Thyroid gland (tissue), 4 donors: ENCODE data around the gene SLC9A1. TPM values are rescaled to one million over a fixed set of nuclear protein-coding genes. Genes with fewer than 3 reads are reported as not detected.

ENCODE experiments used
- DNase-seq, 2 donors: peaks; one replicate each; pipeline ENCODE4 v3.0.0-alpha.2; 2019
- H3K27ac ChIP-seq, 3 donors: fragments of 200-600 bp; sonication (generic); 1 replicate in 2 of 3; 2 replicates in 1 of 3; pipeline ENCODE4 v1.5.1; 2016 to 2019; ENCODE audit warnings: mild to moderate bottlenecking in 1 of 3, moderate library complexity in 1 of 3
- H3K27me3 ChIP-seq: fragments of 200-600 bp; sonication (generic); one replicate; pipeline ENCODE4 v1.5.1; 2019
- H3K36me3 ChIP-seq, 2 donors: fragments of 200-600 bp; sonication (generic); one replicate each; pipeline ENCODE4 v1.5.1; 2016 to 2019
- H3K4me1 ChIP-seq, 2 donors: fragments of 200-600 bp; sonication (generic); one replicate each; pipeline ENCODE4 v1.5.1; 2017 to 2019
- H3K4me3 ChIP-seq, 3 donors: fragments of 200-600 bp; sonication (generic); replicated peaks in 1 of 3; 1 replicate in 2 of 3; 2 replicates in 1 of 3; pipeline ENCODE4 v1.5.1; 2016; ENCODE audit warnings: mild to moderate bottlenecking in 1 of 3
- H3K9me3 ChIP-seq: fragments of 200-600 bp; sonication (generic); one replicate; pipeline ENCODE4 v1.5.1; 2017
- POLR2A ChIP-seq, 2 donors: fragments of 450-650 bp; IDR thresholded peaks; one replicate each; pipeline ENCODE4 v1.6.1; 2017; ENCODE audit warnings: antibody characterized with exemption in 2 of 2, mild to moderate bottlenecking in 2 of 2, moderate library complexity in 1 of 2
- WGBS, 2 donors: methylation state at CpG; one replicate each; pipeline ENCODE4 v1.1.5; 2017; 5-methylcytosine and 5-hydroxymethylcytosine counted together
- intact Hi-C: fragments of 100-400 bp; cut with DNase I; formaldehyde crosslinking; loops from one replicate; pipeline ENCODE4 v1.15.1; 2023
- total RNA-seq, 4 donors: library from RNA; depleted of rRNA; stranded (reverse); fragments of >200 nt; gene quantifications; one replicate each; pipeline ENCODE4 v1.2.3, GENCODE V29; 2016
- TF ChIP-seq, protein P1 (sequence below), 6 experiments: fragments of 200-600 bp in 3 of 6; fragments of 450-650 bp in 3 of 6; sonication (generic) in 3 of 6; IDR thresholded peaks; one replicate each; pipeline ENCODE4 v1.5.1; 2016 to 2019; ENCODE audit warnings: antibody characterized with exemption in 6 of 6, mild to moderate bottlenecking in 2 of 6, inconsistent platforms in 1 of 6, moderate library complexity in 1 of 6

SLC9A1 gene
- total RNA-seq, 4 donors from 2014 or later = 13.3 to 26.1 (median 19.9) TPM

DNA sequence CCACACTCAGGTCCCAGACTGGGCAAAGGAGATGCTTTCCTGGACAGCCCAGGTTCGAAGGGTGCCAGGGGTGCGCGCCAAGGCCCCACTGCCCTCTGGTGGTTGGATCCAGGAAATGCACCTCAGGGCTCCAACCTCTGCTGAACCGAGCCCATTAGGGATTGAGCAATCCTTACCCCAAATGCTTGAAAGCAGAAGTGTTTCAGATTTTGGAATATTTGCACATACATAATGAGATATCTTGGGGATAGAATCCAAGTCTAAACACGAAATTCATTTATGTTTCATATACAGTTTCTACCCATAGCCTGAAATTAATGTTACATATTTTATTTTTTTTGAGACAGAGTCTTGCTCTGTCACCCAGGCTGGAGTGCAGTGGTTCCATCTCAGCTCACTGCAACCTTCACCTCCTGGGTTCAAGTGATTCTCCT lies 57.4 kb downstream of the SLC9A1 start:
- WGBS, 2 donors = 0% methylated on average over 5 of the region's 5 CpGs
- H3K27me3 ChIP-seq = no peaks in the 10 kb centered on the region
- H3K27ac ChIP-seq = no peak overlapping the region
- peak; percentile 73 to 77 for DNase-seq
- no peak overlapping the region for H3K4me3 ChIP-seq
- TF ChIP-seq POLR2A (IDR thresholded peaks at IDR 0.05) = no peak
- TF ChIP-seq, protein P1, sequence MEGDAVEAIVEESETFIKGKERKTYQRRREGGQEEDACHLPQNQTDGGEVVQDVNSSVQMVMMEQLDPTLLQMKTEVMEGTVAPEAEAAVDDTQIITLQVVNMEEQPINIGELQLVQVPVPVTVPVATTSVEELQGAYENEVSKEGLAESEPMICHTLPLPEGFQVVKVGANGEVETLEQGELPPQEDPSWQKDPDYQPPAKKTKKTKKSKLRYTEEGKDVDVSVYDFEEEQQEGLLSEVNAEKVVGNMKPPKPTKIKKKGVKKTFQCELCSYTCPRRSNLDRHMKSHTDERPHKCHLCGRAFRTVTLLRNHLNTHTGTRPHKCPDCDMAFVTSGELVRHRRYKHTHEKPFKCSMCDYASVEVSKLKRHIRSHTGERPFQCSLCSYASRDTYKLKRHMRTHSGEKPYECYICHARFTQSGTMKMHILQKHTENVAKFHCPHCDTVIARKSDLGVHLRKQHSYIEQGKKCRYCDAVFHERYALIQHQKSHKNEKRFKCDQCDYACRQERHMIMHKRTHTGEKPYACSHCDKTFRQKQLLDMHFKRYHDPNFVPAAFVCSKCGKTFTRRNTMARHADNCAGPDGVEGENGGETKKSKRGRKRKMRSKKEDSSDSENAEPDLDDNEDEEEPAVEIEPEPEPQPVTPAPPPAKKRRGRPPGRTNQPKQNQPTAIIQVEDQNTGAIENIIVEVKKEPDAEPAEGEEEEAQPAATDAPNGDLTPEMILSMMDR (IDR thresholded peaks at IDR 0.05) = peak; percentile 86 to 98 (median 94)
- no peaks in the 10 kb centered on the region for H3K9me3 ChIP-seq
- H3K4me1 ChIP-seq = peaks cover 5 to 21% of the 10 kb centered on the region in 2 donors
- H3K36me3 ChIP-seq = no peaks in the 10 kb centered on the region
- intact Hi-C loops = loop anchor here (2.0 to 5.0 kb wide), 2 partner anchors 53 to 100 kb away; no protein-coding TSS in a partner anchor

DNA sequence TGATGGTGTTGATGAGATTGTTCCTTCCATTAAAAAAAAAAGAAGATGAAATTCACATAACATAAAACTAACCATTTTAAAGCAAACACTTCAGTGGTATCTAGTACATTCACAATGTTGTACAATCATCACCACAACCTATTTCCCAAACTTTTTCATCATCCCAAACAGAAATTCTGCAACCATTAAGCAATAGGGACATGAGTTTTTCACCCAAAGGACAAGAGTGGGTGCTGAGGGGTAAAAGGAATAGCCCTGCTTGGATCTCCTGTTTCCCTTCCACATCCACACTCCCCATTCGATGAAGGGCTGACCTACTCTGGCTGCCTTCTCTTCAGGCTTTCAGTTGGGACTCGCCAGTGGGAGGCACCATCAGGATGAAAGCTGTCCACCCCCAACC lies 59.3 kb downstream of the SLC9A1 start:
- Histone ChIP-seq H3K36me3 (no peaks in the 10 kb centered on the region), H3K9me3 (no peaks in the 10 kb centered on the region), H3K27ac (no peak overlapping the region), H3K4me1 (peaks cover 5 to 21% of the 10 kb centered on the region in 2 donors), H3K4me3 (no peak overlapping the region), H3K27me3 (no peaks in the 10 kb centered on the region)
- intact Hi-C loops = loop anchor here (5.0 kb wide), 1 partner anchor 98 kb away; no protein-coding TSS in a partner anchor
- no peak for DNase-seq
- 88 to 93% methylated on average over 2 of the region's 2 CpGs for WGBS, 2 donors
- TF ChIP-seq, protein P1 (IDR thresholded peaks at IDR 0.05) = no peak
- TF ChIP-seq POLR2A (IDR thresholded peaks at IDR 0.05) = no peak

DNA sequence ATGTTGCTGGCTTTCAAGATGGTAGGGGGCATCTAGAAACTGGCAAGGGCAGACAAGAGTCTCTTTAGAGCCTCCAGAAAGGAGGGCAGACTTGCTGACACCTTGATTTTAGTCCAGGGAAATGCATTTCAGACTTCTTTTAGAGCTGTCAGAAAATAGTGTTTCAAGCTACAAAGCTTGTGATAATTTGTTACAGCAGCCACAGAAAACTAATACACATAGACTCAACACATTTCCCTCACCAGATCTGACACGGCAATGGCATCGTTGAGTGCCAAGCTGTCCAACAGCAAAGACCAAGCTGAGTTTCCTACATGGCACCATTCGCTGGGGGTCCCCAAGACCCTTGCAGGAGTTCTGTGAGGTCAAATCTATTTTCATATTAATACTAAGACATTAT lies 62.0 kb downstream of the SLC9A1 start:
- H3K27ac ChIP-seq = no peak overlapping the region
- no peaks in the 10 kb centered on the region for H3K27me3 ChIP-seq
- 88 to 94% methylated on average over 3 of the region's 3 CpGs for WGBS, 2 donors
- no peaks in the 10 kb centered on the region for H3K4me1 ChIP-seq
- no peak overlapping the region for H3K4me3 ChIP-seq
- no peak for DNase-seq
- H3K9me3 ChIP-seq = no peaks in the 10 kb centered on the region
- TF ChIP-seq, protein P1 (IDR thresholded peaks at IDR 0.05) = no peak
- TF ChIP-seq POLR2A (IDR thresholded peaks at IDR 0.05) = no peak
- intact Hi-C loops = no loop called here
- H3K36me3 ChIP-seq = no peaks in the 10 kb centered on the region

DNA sequence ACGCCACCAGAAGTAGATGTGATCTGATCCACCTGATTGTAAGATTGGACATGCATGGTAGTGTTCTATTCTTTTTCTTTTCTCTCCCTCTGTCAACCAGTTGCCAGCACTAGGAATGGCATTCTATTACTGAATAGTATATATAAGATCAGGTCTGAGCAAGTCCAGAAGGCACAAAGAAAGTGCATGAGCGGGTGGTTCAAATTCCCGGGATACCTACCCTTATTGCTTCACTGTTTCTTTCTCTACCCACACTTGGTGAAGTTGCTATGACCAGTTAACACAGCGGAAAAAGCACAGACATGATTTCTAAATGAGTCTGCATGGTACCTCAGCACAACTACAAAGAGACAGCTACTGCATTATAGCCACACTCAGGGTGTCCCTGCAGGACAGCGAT lies 64.0 kb downstream of the SLC9A1 start:
- intact Hi-C loops = no loop called here
- H3K27ac ChIP-seq = no peak overlapping the region
- H3K4me3 ChIP-seq = no peak overlapping the region
- 88 to 91% methylated on average over 5 of the region's 5 CpGs for WGBS, 2 donors
- H3K4me1 ChIP-seq = no peaks in the 10 kb centered on the region
- H3K9me3 ChIP-seq = no peaks in the 10 kb centered on the region
- no peaks in the 10 kb centered on the region for H3K36me3 ChIP-seq
- DNase-seq = no peak
- no peaks in the 10 kb centered on the region for H3K27me3 ChIP-seq
- TF ChIP-seq, protein P1 (IDR thresholded peaks at IDR 0.05) = no peak
- TF ChIP-seq POLR2A (IDR thresholded peaks at IDR 0.05) = no peak

DNA sequence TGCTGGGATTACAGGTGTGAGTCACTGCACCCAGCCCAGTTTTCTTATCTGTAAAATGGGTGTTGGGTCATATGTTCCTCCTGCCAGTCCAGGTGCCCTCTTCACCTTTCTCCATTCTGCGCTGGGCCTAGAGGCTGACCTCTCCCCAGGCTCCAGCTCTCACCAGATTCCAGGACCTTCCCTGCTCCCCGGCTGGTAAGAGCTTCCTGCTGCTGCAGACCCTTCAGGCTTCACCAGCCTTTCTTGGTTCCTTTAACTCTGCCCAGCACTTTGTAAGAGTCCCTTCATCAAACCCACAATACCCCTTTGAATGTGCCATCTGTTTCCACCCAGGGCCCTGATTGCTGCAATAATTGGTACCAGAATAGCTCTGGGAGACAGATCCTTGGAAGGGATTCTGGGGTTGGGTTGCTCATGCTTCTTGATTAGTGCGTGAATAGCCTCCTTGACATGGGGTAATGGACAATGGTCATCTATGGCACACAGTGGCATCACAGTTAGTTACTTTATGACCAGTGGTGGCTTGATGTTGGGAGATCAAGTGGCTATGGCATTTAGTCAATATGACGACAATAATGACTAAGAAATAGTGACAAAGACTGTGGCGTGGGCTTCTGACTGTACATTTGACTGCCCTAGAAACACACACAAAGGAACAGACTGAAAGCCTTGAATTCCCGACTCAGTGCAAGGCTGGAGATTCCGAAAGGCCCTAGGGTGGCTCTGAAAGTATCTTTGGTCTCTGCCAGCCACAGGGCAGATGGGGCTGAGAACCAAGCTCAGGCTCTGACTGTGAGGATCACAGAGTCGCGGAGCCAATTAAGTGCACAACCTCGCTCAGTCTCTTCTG lies 67.3 kb downstream of the SLC9A1 start:
- H3K27ac ChIP-seq = no peak overlapping the region
- TF ChIP-seq POLR2A (IDR thresholded peaks at IDR 0.05) = no peak
- TF ChIP-seq, protein P1 (IDR thresholded peaks at IDR 0.05) = no peak
- intact Hi-C loops = no loop called here
- DNase-seq = no peak
- no peak overlapping the region for H3K4me3 ChIP-seq
- H3K9me3 ChIP-seq = no peaks in the 10 kb centered on the region
- WGBS, 2 donors = 92 to 96% methylated on average over 10 of the region's 10 CpGs
- no peaks in the 10 kb centered on the region for H3K36me3 ChIP-seq
- no peaks in the 10 kb centered on the region for H3K4me1 ChIP-seq
- H3K27me3 ChIP-seq = no peaks in the 10 kb centered on the region
